Endothelial cell of umbilical vein (primary cell): ENCODE results near the gene LSM14A. TPM values are rescaled to one million over a fixed set of nuclear protein-coding genes. Genes with fewer than 3 reads are reported as not detected.

Source experiments
- BruUV-seq: library from RNA; stranded (reverse); fragments of 400-500 nt; replicated peaks from 2 replicates; lab custom pipeline; 2021; lab: Mats Ljungman, UMichigan
- CTCF ChIA-PET: fragments of 300-600, 350-600 bp; sonication (Branson Sonifier 250); formaldehyde crosslinking; loops from one replicate; lab custom pipeline; 2021; ENCODE audit warnings: antibody characterized with exemption, inconsistent platforms; lab: Charles Lee
- POLR2A ChIA-PET: fragments of 300-600, 350-600 bp; sonication (Branson Sonifier 250); formaldehyde crosslinking; loops from one replicate; lab custom pipeline; 2021; ENCODE audit warnings: antibody characterized with exemption, inconsistent platforms; lab: Charles Lee
- DNase-seq: peaks from one replicate; pipeline ENCODE4 v3.0.0-alpha.2; 2011; ENCODE audit warnings: low read depth, low spot score
- FAIRE-seq: peaks from 2 replicates; lab custom pipeline; 2011; peaks lifted over from hg19 to GRCh38; lab: Jason Lieb, UNC
- H2AFZ ChIP-seq: 2 replicates; pipeline ENCODE4 v1.6.0; 2012; ENCODE audit warnings: low read depth, low read length, control low read depth, inconsistent platforms
- H3K27ac ChIP-seq: 2 replicates; pipeline ENCODE4 v1.5.1; 2011; ENCODE audit warnings: low read depth, mild to moderate bottlenecking, control low read depth, low read length, moderate library complexity; ENCODE audit not compliant: insufficient read depth
- H3K27me3 ChIP-seq, 2 experiments: 2 replicates each; pipeline versions ENCODE4 v1.6.0 to v1.6.1; 2011; ENCODE audit warnings: low read length in 2 of 2, mixed read lengths in 1 of 2; ENCODE audit not compliant: control insufficient read depth in 2 of 2, insufficient read depth in 2 of 2
- H3K36me3 ChIP-seq, 2 experiments: 2 replicates in 1 of 2; 3 replicates in 1 of 2; pipeline ENCODE4 v1.5.1; 2011; ENCODE audit warnings: low read length in 2 of 2, mild to moderate bottlenecking in 1 of 2, moderate library complexity in 1 of 2; ENCODE audit not compliant: control insufficient read depth in 2 of 2, insufficient read depth in 2 of 2; ENCODE audit errors: extremely low read depth in 1 of 2
- H3K4me1 ChIP-seq: 3 replicates; pipeline ENCODE4 v1.5.1; 2011; ENCODE audit warnings: mild to moderate bottlenecking, low read length; ENCODE audit not compliant: control insufficient read depth, insufficient read depth; ENCODE audit errors: extremely low read depth
- H3K4me2 ChIP-seq: 2 replicates; pipeline ENCODE4 v1.6.1; 2011; ENCODE audit warnings: low read length, control low read depth, mixed read lengths; ENCODE audit not compliant: insufficient read depth
- H3K4me3 ChIP-seq, 3 experiments: fragments of 200-600 bp in 1 of 3; sonication (generic), shearing (Covaris generic) in 1 of 3; replicated peaks in 1 of 3; 2 replicates each; pipeline ENCODE4 v1.5.1; 2011 to 2016; ENCODE audit warnings: control low read depth in 3 of 3, low read length in 3 of 3, mild to moderate bottlenecking in 2 of 3, inconsistent platforms in 1 of 3, low read depth in 1 of 3, moderate library complexity in 1 of 3; ENCODE audit not compliant: insufficient read depth in 1 of 3
- H3K79me2 ChIP-seq: 2 replicates; pipeline ENCODE4 v1.6.0; 2012; ENCODE audit warnings: low read length, inconsistent platforms; ENCODE audit not compliant: control insufficient read depth, insufficient read depth
- H3K9ac ChIP-seq: replicated peaks from 2 replicates; pipeline ENCODE3; 2011; ENCODE audit warnings: low read length, control low read depth; ENCODE audit not compliant: insufficient read depth; ENCODE audit errors: extremely low read depth
- H3K9me1 ChIP-seq: replicated peaks from 3 replicates; pipeline ENCODE4 v1.6.0; 2011; ENCODE audit warnings: mild to moderate bottlenecking, low read length; ENCODE audit not compliant: control insufficient read depth, insufficient read depth; ENCODE audit errors: extremely low read depth
- H3K9me3 ChIP-seq: replicated peaks from 2 replicates; pipeline ENCODE4 v1.5.1; 2012; ENCODE audit warnings: low read length, inconsistent platforms; ENCODE audit not compliant: control insufficient read depth, insufficient read depth
- H4K20me1 ChIP-seq: replicated peaks from 2 replicates; pipeline ENCODE3; 2011; ENCODE audit warnings: mild to moderate bottlenecking, low read length; ENCODE audit not compliant: control insufficient read depth, insufficient read depth; ENCODE audit errors: extremely low read depth
- CTCF ChIP-seq, 2 donors: IDR thresholded peaks; 1 replicate in 1 of 2; 2 replicates in 1 of 2; pipeline ENCODE4 v1.5.1; 2011; ENCODE audit warnings: low read length in 2 of 2, mild to moderate bottlenecking in 2 of 2, moderate library complexity in 2 of 2, control low read depth in 1 of 2, inconsistent platforms in 1 of 2, low read depth in 1 of 2; ENCODE audit not compliant: insufficient read depth in 1 of 2; ENCODE audit errors: extremely low read depth in 1 of 2
- EZH2 ChIP-seq: IDR thresholded peaks from 2 replicates; pipeline ENCODE4 v1.6.1; 2012; ENCODE audit warnings: borderline replicate concordance, low read depth, mild to moderate bottlenecking, moderate library complexity, low read length, inconsistent platforms; ENCODE audit not compliant: severe bottlenecking
- FOS ChIP-seq: IDR thresholded peaks from 2 replicates; pipeline ENCODE4 v1.6.1; 2011; ENCODE audit warnings: mild to moderate bottlenecking, low read length, moderate library complexity, borderline replicate concordance; ENCODE audit not compliant: insufficient read depth
- GATA2 ChIP-seq: IDR thresholded peaks from 2 replicates; pipeline ENCODE4 v1.7.0; 2011; ENCODE audit warnings: low read depth, mild to moderate bottlenecking, moderate library complexity, mixed read lengths, low read length; ENCODE audit not compliant: insufficient read length, insufficient read depth
- JUN ChIP-seq: IDR thresholded peaks from 2 replicates; pipeline ENCODE4 v1.6.1; 2011; ENCODE audit warnings: borderline replicate concordance, low read depth; ENCODE audit not compliant: insufficient read length, insufficient read depth
- MAX ChIP-seq: IDR thresholded peaks from 2 replicates; pipeline ENCODE4 v1.6.1; 2011; ENCODE audit not compliant: insufficient read depth, insufficient read length
- MYC ChIP-seq: IDR thresholded peaks from one replicate; pipeline ENCODE4 v1.6.1; 2011; ENCODE audit warnings: mild to moderate bottlenecking, low read depth, low read length
- POLR2A ChIP-seq: IDR thresholded peaks from 2 replicates; pipeline ENCODE4 v1.6.1; 2012; ENCODE audit warnings: low read depth, mild to moderate bottlenecking, control low read depth, low read length
- POLR2AphosphoS5 ChIP-seq: IDR thresholded peaks from 2 replicates; pipeline ENCODE4 v1.6.1; 2012; ENCODE audit warnings: low read depth, mild to moderate bottlenecking, control low read depth, low read length, moderate library complexity; ENCODE audit not compliant: insufficient read depth
- dilution Hi-C: fragments of 300-500 bp; cut with MboI; formaldehyde crosslinking; loops from one replicate; pipeline ENCODE4 v1.15.0; 2019; ENCODE audit warnings: low sequenced_read_pairs; ENCODE audit not compliant: extremely low pct_ligation_motif_present
- intact Hi-C: fragments of 100-400 bp; cut with micrococcal nuclease; formaldehyde crosslinking; loops from one replicate; pipeline ENCODE4 v1.10.0; 2022
- polyA plus RNA-seq, 4 experiments: library from polyadenylated mRNA; depleted of rRNA in 3 of 4; stranded (reverse) in 3 of 4; unstranded in 1 of 4; fragments of >200 nt; gene quantifications; 2 replicates each; pipeline versions ENCODE4 v1.2.1 to v1.2.3, GENCODE V29; 2011 to 2012; ENCODE audit warnings: missing spikeins in 1 of 4
- total RNA-seq: library from RNA; stranded (reverse); gene quantifications from 2 replicates; pipeline ENCODE4 v1.2.3, GENCODE V29; 2021

LSM14A gene
- total and polyA plus RNA-seq, 2 donors (not counting 3 experiments of a cell fraction or from before 2014, with no cell fraction given) = 96.7 to 122 TPM

- peaks cover 11 to 22% of the 10 kb centered on the region in 2 experiments for H3K36me3 ChIP-seq
- FAIRE-seq = no peak
- ChIA-PET POLR2A (no interaction called here), CTCF (no interaction called here)
- H4K20me1 ChIP-seq = no peaks in the 10 kb centered on the region
- no peaks in the 10 kb centered on the region for H3K27me3 ChIP-seq
- BruUV-seq = no TSS peak
- H3K79me2 ChIP-seq = peaks cover 8% of the 10 kb centered on the region
- H3K9me1 ChIP-seq = no peaks in the 10 kb centered on the region
- dilution Hi-C loops (no loop called here), intact Hi-C loops (no loop called here)
- TF ChIP-seq JUN (no peak), MAX (no peak), POLR2AphosphoS5 (no peak), CTCF (IDR thresholded peaks at IDR 0.05; ENCODE audit: extremely low read depth in 1 of 2, insufficient read depth in 1 of 2, low read depth in 1 of 2, low read length in 2 of 2) (no peak), FOS (no peak), MYC (no peak), GATA2 (no peak), EZH2 (no peak), POLR2A (no peak)
- no peaks in the 10 kb centered on the region for H3K9me3 ChIP-seq
- no peak overlapping the region for H3K4me3 ChIP-seq
- H3K4me2 ChIP-seq = no peak overlapping the region
- DNase-seq = no peak
- peaks cover 34% of the 10 kb centered on the region for H3K4me1 ChIP-seq
- no peak overlapping the region for H3K27ac ChIP-seq
- H3K9ac ChIP-seq = no peak overlapping the region
- H2AFZ ChIP-seq = no peak overlapping the region
These were observed 57.4 kb downstream of the LSM14A start for GRCh38 chr19:34229721-34230120.
